Upper lobe of left lung (tissue), 4 donors: ENCODE measurements around the gene BCL2L14.

Experiments used
- CTCF ChIP-seq, 6 experiments: fragments of 450-650 bp in 4 of 6; fragments of 200-600 bp in 2 of 6; sonication (generic) in 2 of 6; IDR thresholded peaks; one replicate each; pipeline ENCODE4 v1.5.1; 2016 to 2019; ENCODE audit warnings: antibody characterized with exemption in 6 of 6
- POLR2AphosphoS5 ChIP-seq, 2 donors: sonication (generic); formaldehyde crosslinking; IDR thresholded peaks; one replicate each; pipeline ENCODE4 v1.5.1; 2017; ENCODE audit warnings: antibody characterized with exemption in 2 of 2

DNA sequence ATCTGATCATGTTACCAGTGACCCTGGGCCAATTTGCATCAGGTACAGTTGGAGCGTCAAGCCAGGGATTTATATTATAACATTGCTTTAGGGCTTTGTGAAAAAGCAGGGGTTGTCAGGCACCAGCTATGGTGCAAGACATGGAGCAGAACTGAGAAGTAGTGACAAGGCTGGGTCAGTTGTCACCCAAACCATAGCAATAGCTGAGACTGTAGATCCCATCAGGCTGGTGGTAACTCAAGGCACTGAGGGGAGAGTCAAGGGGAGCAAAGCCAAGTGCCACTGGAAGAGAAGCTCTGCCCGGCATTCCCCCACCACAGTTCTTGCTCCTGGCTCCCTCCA, 16.9 kb downstream of the BCL2L14 start:
- TF ChIP-seq CTCF (IDR thresholded peaks at IDR 0.05): no peak
- TF ChIP-seq POLR2AphosphoS5 (IDR thresholded peaks at IDR 0.05): no peak
